Panc1 (cell line): ENCODE results near the gene MID2. TPM values are rescaled to one million over a fixed set of nuclear protein-coding genes. Genes with fewer than 3 reads are reported as not detected.

Experiments used
- ATAC-seq: fragments of 200-7000 bp; cut with Tn5 transposase; 2 replicates; pipeline ENCODE4 v1.9.1; 2020; ENCODE audit warnings: mild to moderate bottlenecking, moderate library complexity
- BruUV-seq: library from RNA; stranded (reverse); fragments of 400-500 nt; replicated peaks from 2 replicates; lab custom pipeline; 2021; lab: Mats Ljungman, UMichigan
- CTCF ChIA-PET: fragments of 300-600 bp; sonication (Branson Sonifier 250); formaldehyde crosslinking; loops from one replicate; lab custom pipeline; 2022; ENCODE audit warnings: antibody characterized with exemption; lab: Charles Lee
- POLR2A ChIA-PET: fragments of 300-600 bp; sonication (Branson Sonifier 250); formaldehyde crosslinking; loops from one replicate; lab custom pipeline; 2022; ENCODE audit warnings: antibody characterized with exemption; lab: Charles Lee
- DNase-seq: peaks from one replicate; pipeline ENCODE4 v3.0.0-alpha.2; 2010; ENCODE audit warnings: low read depth, low spot score
- H3K27ac ChIP-seq: 2 replicates; pipeline ENCODE4 v1.5.1; 2011; ENCODE audit warnings: mild to moderate bottlenecking, low read length, inconsistent platforms
- H3K27me3 ChIP-seq: fragments of 200-500 bp; sonication (Bioruptor generic); 2 replicates; pipeline ENCODE4 v1.6.0; 2014; ENCODE audit warnings: low read length, inconsistent platforms; ENCODE audit not compliant: control insufficient read depth, insufficient read depth
- H3K36me3 ChIP-seq: fragments of 200-500 bp; sonication (Bioruptor generic); 2 replicates; pipeline ENCODE4 v1.5.1; 2014; ENCODE audit warnings: inconsistent platforms, mild to moderate bottlenecking, low read length, moderate library complexity; ENCODE audit not compliant: control insufficient read depth, insufficient read depth
- H3K4me1 ChIP-seq: 2 replicates; pipeline ENCODE4 v1.5.1; 2011; ENCODE audit warnings: inconsistent platforms, mild to moderate bottlenecking, low read length, moderate library complexity; ENCODE audit not compliant: control insufficient read depth, insufficient read depth
- H3K4me3 ChIP-seq, 2 experiments: 2 replicates each; pipeline ENCODE4 v1.5.1; 2011 to 2012; ENCODE audit warnings: low read depth in 2 of 2, low read length in 2 of 2, mild to moderate bottlenecking in 2 of 2, inconsistent platforms in 1 of 2, moderate library complexity in 1 of 2
- H3K9me3 ChIP-seq: fragments of 200-500 bp; sonication (Bioruptor generic); 2 replicates; pipeline ENCODE4 v1.5.1; 2014; ENCODE audit warnings: low read depth, mild to moderate bottlenecking, inconsistent platforms, low read length, moderate library complexity; ENCODE audit not compliant: control insufficient read depth, insufficient read depth
- POLR2AphosphoS5 ChIP-seq: IDR thresholded peaks from 2 replicates; pipeline ENCODE4 v1.6.1; 2012; ENCODE audit warnings: mild to moderate bottlenecking, low read depth, low read length, moderate library complexity
- SIN3A ChIP-seq: IDR thresholded peaks from 2 replicates; pipeline ENCODE4 v1.6.1; 2012; ENCODE audit warnings: low read depth, mild to moderate bottlenecking, low read length, moderate library complexity, borderline replicate concordance; ENCODE audit not compliant: insufficient read depth
- TCF7L2 ChIP-seq: IDR thresholded peaks from 2 replicates; pipeline ENCODE4 v1.6.1; 2011; ENCODE audit warnings: mild to moderate bottlenecking, low read depth, low read length, inconsistent platforms
- in situ Hi-C: cut with HindIII; loops from 2 replicates; pipeline ENCODE4 v1.10.0; 2016; ENCODE audit warnings: low sequenced_read_pairs, low pct_unique_long_range_greater_than_20kb
- intact Hi-C: fragments of 100-400 bp; cut with micrococcal nuclease; formaldehyde crosslinking; loops from one replicate; pipeline ENCODE4 v1.10.0; 2022; ENCODE audit not compliant: unreplicated experiment
- total RNA-seq: library from RNA; stranded (reverse); gene quantifications from one replicate; pipeline ENCODE4 v1.2.1, GENCODE V29; 2021; ENCODE audit not compliant: unreplicated experiment
- TF ChIP-seq, protein P1 (sequence below): fragments of 450-650 bp; IDR thresholded peaks from 2 replicates; pipeline ENCODE4 v1.5.1; 2017; ENCODE audit warnings: mild to moderate bottlenecking
- TF ChIP-seq, protein P2 (sequence below), 2 experiments: IDR thresholded peaks; 2 replicates each; pipeline ENCODE4 v1.6.1; 2011 to 2012; ENCODE audit warnings: low read depth in 2 of 2, control low read depth in 1 of 2, low read length in 1 of 2, mild to moderate bottlenecking in 1 of 2, moderate library complexity in 1 of 2; ENCODE audit not compliant: insufficient read depth in 1 of 2

The MID2 gene
- total RNA-seq, 1 experiment from 2014 or later, result 24.7 TPM

DNA sequence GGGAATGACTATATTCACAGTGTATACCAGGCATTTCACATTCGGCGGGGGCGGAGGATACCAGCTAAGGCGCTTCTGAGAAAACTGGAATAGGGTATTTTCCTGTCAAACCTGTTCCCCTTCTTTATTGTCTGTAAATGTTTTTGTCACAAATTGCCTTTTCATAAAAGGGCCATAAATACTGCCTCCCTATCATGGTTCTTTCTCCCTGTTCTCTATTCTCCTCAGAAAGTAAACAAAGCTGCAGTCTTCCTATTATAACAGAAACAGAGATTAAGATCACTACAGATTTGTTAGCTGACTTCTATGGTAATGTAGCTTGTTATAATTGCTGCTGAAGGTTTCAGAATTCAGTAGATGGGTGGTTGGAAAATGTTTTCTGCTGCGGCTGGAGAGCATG lies 32.2 kb downstream of the MID2 start:
- BruUV-seq, result no TSS peak
- no peaks in the 10 kb centered on the region for H3K4me1 ChIP-seq
- ChIA-PET CTCF (no interaction called here), POLR2A (no interaction called here)
- no peak for DNase-seq
- H3K36me3 ChIP-seq, result no peaks in the 10 kb centered on the region
- H3K4me3 ChIP-seq, result no peak overlapping the region
- in situ Hi-C loops, result no loop called here
- no peak for TF ChIP-seq SIN3A
- TF ChIP-seq, protein P1, sequence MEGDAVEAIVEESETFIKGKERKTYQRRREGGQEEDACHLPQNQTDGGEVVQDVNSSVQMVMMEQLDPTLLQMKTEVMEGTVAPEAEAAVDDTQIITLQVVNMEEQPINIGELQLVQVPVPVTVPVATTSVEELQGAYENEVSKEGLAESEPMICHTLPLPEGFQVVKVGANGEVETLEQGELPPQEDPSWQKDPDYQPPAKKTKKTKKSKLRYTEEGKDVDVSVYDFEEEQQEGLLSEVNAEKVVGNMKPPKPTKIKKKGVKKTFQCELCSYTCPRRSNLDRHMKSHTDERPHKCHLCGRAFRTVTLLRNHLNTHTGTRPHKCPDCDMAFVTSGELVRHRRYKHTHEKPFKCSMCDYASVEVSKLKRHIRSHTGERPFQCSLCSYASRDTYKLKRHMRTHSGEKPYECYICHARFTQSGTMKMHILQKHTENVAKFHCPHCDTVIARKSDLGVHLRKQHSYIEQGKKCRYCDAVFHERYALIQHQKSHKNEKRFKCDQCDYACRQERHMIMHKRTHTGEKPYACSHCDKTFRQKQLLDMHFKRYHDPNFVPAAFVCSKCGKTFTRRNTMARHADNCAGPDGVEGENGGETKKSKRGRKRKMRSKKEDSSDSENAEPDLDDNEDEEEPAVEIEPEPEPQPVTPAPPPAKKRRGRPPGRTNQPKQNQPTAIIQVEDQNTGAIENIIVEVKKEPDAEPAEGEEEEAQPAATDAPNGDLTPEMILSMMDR, result no peak
- TF ChIP-seq, protein P2, sequence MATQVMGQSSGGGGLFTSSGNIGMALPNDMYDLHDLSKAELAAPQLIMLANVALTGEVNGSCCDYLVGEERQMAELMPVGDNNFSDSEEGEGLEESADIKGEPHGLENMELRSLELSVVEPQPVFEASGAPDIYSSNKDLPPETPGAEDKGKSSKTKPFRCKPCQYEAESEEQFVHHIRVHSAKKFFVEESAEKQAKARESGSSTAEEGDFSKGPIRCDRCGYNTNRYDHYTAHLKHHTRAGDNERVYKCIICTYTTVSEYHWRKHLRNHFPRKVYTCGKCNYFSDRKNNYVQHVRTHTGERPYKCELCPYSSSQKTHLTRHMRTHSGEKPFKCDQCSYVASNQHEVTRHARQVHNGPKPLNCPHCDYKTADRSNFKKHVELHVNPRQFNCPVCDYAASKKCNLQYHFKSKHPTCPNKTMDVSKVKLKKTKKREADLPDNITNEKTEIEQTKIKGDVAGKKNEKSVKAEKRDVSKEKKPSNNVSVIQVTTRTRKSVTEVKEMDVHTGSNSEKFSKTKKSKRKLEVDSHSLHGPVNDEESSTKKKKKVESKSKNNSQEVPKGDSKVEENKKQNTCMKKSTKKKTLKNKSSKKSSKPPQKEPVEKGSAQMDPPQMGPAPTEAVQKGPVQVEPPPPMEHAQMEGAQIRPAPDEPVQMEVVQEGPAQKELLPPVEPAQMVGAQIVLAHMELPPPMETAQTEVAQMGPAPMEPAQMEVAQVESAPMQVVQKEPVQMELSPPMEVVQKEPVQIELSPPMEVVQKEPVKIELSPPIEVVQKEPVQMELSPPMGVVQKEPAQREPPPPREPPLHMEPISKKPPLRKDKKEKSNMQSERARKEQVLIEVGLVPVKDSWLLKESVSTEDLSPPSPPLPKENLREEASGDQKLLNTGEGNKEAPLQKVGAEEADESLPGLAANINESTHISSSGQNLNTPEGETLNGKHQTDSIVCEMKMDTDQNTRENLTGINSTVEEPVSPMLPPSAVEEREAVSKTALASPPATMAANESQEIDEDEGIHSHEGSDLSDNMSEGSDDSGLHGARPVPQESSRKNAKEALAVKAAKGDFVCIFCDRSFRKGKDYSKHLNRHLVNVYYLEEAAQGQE (IDR thresholded peaks at IDR 0.05; ENCODE audit: insufficient read depth in 1 of 2, low read depth in 2 of 2, low read length in 1 of 2), result no peak
- no peak for TF ChIP-seq TCF7L2
- TF ChIP-seq POLR2AphosphoS5, result no peak
- H3K9me3 ChIP-seq, result no peaks in the 10 kb centered on the region
- no peak for ATAC-seq
- intact Hi-C loops, result no loop called here
- no peaks in the 10 kb centered on the region for H3K27me3 ChIP-seq
- no peak overlapping the region for H3K27ac ChIP-seq

DNA sequence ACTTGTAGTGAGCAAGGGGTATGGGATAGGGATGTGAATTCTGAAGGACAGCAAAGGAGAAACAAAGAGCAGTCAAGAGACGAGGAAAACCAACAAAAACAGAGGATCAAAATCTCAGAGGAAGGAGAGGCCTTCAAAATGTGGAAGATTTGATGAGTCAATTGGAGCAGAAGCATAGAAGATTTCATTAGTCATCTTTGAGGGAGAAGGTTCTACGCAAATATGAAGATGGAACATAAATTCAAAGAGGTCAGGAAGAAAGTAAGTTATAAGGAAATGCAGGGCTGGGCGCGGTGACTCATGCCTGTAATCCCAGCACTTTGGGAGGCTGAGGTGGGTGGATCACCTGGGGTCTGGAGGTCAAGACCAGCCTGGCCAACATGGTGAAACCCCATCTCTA lies 35.4 kb downstream of the MID2 start:
- DNase-seq, result no peak
- ChIA-PET CTCF (no interaction called here), POLR2A (no interaction called here)
- no peaks in the 10 kb centered on the region for H3K27me3 ChIP-seq
- H3K9me3 ChIP-seq, result no peaks in the 10 kb centered on the region
- BruUV-seq, result no TSS peak
- H3K4me1 ChIP-seq, result no peaks in the 10 kb centered on the region
- in situ Hi-C loops (no loop called here), intact Hi-C loops (no loop called here)
- no peaks in the 10 kb centered on the region for H3K36me3 ChIP-seq
- TF ChIP-seq, protein P2 (IDR thresholded peaks at IDR 0.05; ENCODE audit: insufficient read depth in 1 of 2, low read depth in 2 of 2, low read length in 1 of 2), result no peak
- TF ChIP-seq, protein P1, result no peak
- TF ChIP-seq POLR2AphosphoS5 (no peak), SIN3A (no peak), TCF7L2 (no peak)
- no peak overlapping the region for H3K27ac ChIP-seq
- no peak for ATAC-seq
- H3K4me3 ChIP-seq, result no peak overlapping the region
